ENCODE data around the gene GLYR1.

- TF ChIP-seq SIN3A (IDR thresholded peaks at IDR 0.05; ENCODE audit: borderline replicate concordance, insufficient read depth, low read length) (no peak), TAF1 (IDR thresholded peaks at IDR 0.05; ENCODE audit: borderline replicate concordance, insufficient read depth, low read length) (no peak), POLR2AphosphoS5 (IDR thresholded peaks at IDR 0.05; ENCODE audit: low read depth, low read length) (no peak), REST (IDR thresholded peaks at IDR 0.05; ENCODE audit: insufficient read depth in 1 of 2, low read depth in 2 of 2, low read length in 2 of 2) (no peak), FOXP2 (optimal IDR thresholded peaks at IDR 0.05; ENCODE audit: borderline replicate concordance, extremely low read depth, extremely low read length, insufficient read depth) (no peak)
Observed at GRCh38 chr16:4871071-4871470, 24.0 kb upstream of the GLYR1 start.
